Skin epidermis (tissue), 12 donors: Measurements from ENCODE around the gene KCNQ5.

ENCODE experiments used
- H3K27ac ChIP-seq, 21 experiments: fragments of 200-600 bp; sonication (generic) in 11 of 21; one replicate each; pipeline ENCODE4 v1.5.0; 2020; ENCODE audit warnings: mild to moderate bottlenecking in 3 of 21, inconsistent platforms in 2 of 21, moderate library complexity in 2 of 21
- H3K4me3 ChIP-seq, 7 experiments: fragments of 200-600 bp; sonication (generic) in 2 of 7; one replicate each; pipeline ENCODE4 v1.5.0; 2020; ENCODE audit warnings: inconsistent platforms in 2 of 7, mild to moderate bottlenecking in 2 of 7, moderate library complexity in 1 of 7

KCNQ5 gene

GRCh38 chr6:72672906-72673305 lies 51.0 kb downstream of the KCNQ5 start:
- Histone ChIP-seq H3K4me3 (no peak overlapping the region), H3K27ac (no peak overlapping the region)

DNA sequence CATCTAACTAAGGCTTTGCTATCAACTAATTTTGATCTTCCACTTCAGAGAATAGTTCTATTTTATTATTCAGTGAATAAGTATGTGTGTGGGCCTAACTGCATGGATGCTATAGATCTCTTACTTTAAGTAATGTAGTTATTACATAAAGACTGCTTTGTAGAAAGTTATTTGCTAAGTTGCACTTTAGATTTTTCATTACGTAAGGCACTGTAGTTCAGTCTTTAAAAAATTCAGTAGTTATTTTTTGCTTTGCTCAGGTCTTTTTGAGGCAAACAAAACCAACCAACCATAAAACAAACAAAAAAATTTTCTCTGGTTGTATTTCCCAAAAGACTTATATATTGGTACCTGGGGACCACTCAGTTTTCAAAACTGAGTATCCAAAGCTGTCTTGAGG lies 53.0 kb downstream of the KCNQ5 start:
- Histone ChIP-seq H3K27ac (no peak overlapping the region), H3K4me3 (no peak overlapping the region)

- Histone ChIP-seq H3K27ac (no peak overlapping the region), H3K4me3 (no peak overlapping the region)
Measured at GRCh38 chr6:72675396-72675795, 53.5 kb downstream of the KCNQ5 start.

DNA sequence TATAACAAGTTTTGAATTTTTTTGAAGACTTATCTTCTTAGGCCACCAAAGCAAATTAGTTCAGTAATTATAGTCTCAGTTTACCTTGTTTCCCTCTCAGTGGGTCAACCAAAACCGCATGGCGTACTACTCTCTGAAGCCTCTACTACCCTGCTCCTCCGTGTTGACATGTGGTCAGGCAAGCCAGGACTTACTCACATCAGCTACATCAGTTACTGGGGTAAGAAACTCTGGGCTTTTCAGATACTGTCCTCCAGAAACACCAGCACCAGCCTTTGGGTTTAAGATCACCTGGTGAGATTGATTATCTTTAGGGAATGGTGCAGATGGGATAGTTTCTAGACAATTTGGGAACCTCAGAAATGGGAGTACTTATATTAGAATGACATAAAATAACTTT lies 55.1 kb downstream of the KCNQ5 start:
- Histone ChIP-seq H3K4me3 (no peak overlapping the region), H3K27ac (no peak overlapping the region)

DNA sequence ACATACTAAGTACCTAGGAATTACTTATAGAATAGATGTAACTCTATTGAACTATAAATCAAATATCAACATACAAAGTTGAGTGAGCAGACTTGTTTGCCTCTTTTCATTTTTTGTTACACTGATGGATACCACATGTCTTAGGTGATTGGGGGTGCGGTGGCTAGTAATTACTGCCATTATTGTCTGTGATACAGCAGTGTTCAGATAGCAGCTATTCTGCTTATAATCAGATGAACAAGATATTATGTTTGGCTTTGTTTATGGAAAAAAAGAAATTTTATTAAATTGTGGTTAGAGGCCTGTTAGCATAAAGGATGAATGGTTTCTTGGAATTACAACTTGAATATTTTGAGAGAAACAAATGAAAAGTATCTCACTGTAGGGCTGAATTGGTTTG lies 55.9 kb downstream of the KCNQ5 start:
- Histone ChIP-seq H3K27ac (no peak overlapping the region), H3K4me3 (no peak overlapping the region)

DNA sequence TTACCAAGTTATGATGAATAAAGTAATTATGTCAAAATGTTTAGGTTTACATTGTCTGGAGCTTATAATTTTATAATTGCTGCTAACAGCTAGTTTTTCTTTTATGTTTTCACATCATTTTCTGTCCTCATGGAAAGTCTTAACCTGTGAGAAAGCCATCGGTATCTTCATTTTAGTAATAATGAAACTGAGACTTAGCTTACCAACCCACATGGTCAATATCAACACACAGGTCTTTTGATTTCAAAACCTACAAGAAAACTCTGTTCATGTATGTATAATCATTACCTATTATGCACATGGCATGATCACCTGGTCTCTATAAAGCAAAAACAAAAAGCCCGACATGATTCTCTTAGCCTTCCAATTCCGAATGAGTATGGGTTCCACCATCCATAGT lies 61.9 kb downstream of the KCNQ5 start:
- no peak overlapping the region for H3K27ac ChIP-seq

GRCh38 chr6:72689107-72689954 lies 67.5 kb downstream of the KCNQ5 start:
- Histone ChIP-seq H3K27ac (no peak overlapping the region), H3K4me3 (no peak overlapping the region)

More for the DNA sequence above, 61.9 kb downstream of the KCNQ5 start:
- no peak overlapping the region for H3K4me3 ChIP-seq

GRCh38 chr6:72691249-72691648 lies 69.4 kb downstream of the KCNQ5 start:
- H3K27ac ChIP-seq: no peak overlapping the region

GRCh38 chr6:72696055-72696454 lies 74.2 kb downstream of the KCNQ5 start:
- no peak overlapping the region for H3K27ac ChIP-seq
- no peak overlapping the region for H3K4me3 ChIP-seq

More at GRCh38 chr6:72691249-72691648, 69.4 kb downstream of the KCNQ5 start:
- no peak overlapping the region for H3K4me3 ChIP-seq

DNA sequence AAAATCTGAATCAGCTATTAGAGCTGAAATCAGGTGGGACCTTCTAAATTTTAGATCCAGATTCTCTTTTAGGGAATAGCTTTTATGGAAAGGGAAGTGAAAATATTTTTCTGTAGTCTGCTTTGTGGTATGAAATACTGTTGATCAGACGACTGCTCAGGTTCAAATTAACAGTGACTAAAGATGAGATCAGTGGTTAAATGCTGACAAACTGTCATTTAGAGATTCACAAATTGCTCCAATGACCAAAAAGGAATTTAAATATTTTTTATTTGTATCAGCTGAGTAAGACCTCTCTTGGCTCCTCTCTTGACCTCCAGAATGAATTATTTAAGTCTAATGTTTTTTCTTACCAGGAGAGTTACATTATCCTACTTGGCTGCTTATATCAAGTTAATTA lies 77.3 kb downstream of the KCNQ5 start:
- H3K4me3 ChIP-seq: no peak overlapping the region
- H3K27ac ChIP-seq: no peak overlapping the region

GRCh38 chr6:72702421-72702820 lies 80.6 kb downstream of the KCNQ5 start:
- Histone ChIP-seq H3K4me3 (no peak overlapping the region), H3K27ac (no peak overlapping the region)

- H3K27ac ChIP-seq: no peak overlapping the region
- no peak overlapping the region for H3K4me3 ChIP-seq
Measured at GRCh38 chr6:72703093-72703492, 81.2 kb downstream of the KCNQ5 start.

- Histone ChIP-seq H3K27ac (no peak overlapping the region), H3K4me3 (no peak overlapping the region)
Measured at GRCh38 chr6:72704979-72705378, 83.1 kb downstream of the KCNQ5 start.

DNA sequence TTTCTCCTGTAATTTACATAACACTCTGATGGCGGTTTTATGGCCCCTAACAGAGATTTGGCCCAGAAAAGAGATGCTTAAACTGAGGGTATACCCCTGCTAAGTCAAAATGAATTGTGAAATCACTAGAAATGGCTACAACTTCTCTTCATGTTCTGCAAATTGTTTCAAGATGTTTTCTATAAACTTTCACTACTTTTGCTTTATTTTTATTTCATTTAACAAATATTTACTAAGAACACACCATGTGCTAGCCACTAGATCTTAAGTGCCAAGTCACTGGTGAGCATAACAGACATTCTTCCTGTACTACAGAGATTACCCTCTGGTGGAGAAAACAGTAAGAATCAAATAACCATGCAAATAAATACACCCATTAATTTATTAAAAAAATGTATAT lies 87.6 kb downstream of the KCNQ5 start:
- Histone ChIP-seq H3K4me3 (no peak overlapping the region), H3K27ac (no peak overlapping the region)

DNA sequence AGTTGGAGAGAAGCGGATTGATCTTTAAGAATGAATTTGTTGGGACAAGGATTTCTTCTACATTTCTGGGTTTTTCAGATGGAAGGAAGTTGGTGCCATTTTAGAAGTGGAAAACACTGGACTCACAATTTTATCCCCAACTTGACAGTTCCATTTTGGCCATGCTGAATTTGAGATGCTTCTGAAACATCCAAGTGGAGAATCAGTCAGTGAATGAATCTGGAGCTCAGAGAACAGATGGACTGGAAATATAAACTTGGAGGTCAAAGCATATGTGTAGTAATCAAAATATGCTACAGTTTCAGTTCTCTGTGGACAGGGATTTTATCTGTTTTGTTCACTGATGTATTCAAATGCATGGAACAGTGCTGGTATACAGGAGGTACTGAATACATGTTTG lies 89.9 kb downstream of the KCNQ5 start:
- Histone ChIP-seq H3K27ac (no peak overlapping the region), H3K4me3 (no peak overlapping the region)

- no peak overlapping the region for H3K27ac ChIP-seq
- H3K4me3 ChIP-seq: no peak overlapping the region
Measured at GRCh38 chr6:72712910-72713309, 91.0 kb downstream of the KCNQ5 start.

DNA sequence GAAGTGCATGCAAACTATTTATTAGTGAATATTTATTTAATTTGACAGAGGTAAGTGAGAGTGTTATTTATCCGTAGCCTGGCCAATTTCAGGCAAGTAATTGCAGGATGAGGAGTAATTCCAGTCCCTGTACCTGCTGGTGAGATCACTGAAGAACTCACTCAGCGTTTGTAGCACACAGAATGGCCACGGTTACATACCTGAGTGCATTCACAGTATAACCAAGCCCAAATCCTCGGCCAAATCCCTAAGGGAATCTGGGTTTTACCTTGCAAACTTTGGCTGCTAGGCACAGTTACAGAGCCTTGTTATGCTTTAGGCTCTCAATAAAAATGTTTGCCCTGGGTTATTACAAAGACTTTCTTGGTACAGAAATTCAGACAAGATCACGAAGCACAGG lies 93.3 kb downstream of the KCNQ5 start:
- no peak overlapping the region for H3K27ac ChIP-seq
- H3K4me3 ChIP-seq: no peak overlapping the region

GRCh38 chr6:72716916-72717315 lies 95.1 kb downstream of the KCNQ5 start:
- H3K4me3 ChIP-seq: no peak overlapping the region
- H3K27ac ChIP-seq: no peak overlapping the region

DNA sequence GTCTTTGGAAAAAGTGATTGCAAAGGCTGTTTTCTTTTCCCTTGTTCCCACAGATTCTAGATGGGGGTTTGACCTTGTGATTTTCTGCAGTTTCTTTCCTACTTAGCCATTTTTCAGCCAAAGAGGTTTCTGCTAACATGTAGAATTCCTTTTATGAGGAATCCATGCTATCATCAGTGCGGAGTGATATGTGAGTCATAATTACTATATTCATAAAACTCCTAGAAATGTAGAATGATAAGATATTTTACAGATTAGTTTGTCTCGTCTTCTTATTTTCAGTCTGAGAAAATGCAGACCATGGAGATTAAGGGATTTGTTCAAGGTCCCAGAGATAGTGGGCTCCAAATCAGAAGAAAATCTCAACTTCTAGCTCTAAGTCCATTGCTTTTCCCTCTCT lies 98.6 kb downstream of the KCNQ5 start:
- Histone ChIP-seq H3K4me3 (no peak overlapping the region), H3K27ac (no peak overlapping the region)

DNA sequence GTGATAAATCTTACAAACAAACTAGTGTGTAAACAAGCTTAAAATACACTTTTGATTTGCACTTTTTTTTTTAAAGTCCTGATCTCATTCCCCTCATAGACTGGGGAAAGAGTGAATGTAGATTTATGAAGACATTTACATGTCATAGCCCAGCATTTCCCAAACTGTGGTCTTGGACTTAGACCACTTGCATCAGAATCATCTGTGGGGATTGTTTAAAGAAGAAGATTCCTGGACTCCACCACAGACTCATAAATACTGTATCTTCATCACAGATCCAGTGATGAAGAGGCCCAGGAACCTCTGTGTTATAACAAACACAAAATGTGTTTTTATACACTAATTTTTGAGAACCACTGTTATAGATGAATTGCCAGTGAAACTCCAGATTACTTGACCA lies 99.5 kb downstream of the KCNQ5 start:
- no peak overlapping the region for H3K27ac ChIP-seq
- H3K4me3 ChIP-seq: no peak overlapping the region

- no peak overlapping the region for H3K27ac ChIP-seq
Measured at GRCh38 chr6:72724545-72724944, 102.7 kb downstream of the KCNQ5 start.

More at GRCh38 chr6:72724545-72724944, 102.7 kb downstream of the KCNQ5 start:
- H3K4me3 ChIP-seq: no peak overlapping the region
